Stimulated activated CD8-positive, alpha-beta memory T cell treated with anti-CD3 and anti-CD28 coated beads, Interleukin-12 subunit alpha, Interleukin-12 subunit beta, amount 100 ng/mL, for 4 hours (primary cell): ENCODE data around the gene RASGRP3.

Source experiments
- DNase-seq: peaks from one replicate; pipeline ENCODE4 v3.0.0-alpha.2; 2020; ENCODE audit warnings: low read depth

RASGRP3 gene

DNA sequence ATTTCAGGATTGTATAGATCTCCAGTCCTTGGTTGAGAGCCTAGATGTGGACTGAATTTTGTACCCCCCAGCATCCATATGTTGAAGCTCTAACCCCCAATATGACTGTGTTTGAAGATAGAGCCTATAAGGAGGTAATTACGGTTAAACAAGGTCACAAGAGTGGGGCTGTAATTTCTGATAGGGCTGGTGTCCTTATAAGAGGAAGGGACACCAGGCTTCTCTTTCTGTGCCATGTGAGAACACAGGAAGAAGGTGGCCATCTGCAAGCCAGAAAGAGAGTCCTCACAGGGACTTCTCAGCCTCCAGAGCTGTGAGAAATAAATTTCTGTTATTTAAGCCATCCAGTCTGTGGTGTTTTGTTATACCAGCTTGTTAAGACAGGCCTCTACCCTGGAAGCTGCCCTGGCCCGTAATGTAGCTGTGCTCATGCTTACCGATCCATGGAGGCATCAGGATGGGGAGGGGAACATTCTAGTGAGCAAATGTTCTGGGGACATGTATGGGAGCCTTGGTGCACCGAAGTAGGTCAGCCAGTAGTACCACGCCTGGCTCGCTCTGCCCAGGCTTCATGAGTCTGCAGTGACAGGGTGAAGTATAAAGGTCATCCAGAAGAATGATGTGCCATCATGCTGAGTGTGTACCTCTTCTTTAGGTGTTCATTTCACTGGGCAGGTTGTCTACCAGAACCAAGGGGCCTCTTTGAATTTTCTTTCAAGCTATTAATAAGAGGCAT lies 16.1 kb downstream of the RASGRP3 start:
- no peak for DNase-seq

DNA sequence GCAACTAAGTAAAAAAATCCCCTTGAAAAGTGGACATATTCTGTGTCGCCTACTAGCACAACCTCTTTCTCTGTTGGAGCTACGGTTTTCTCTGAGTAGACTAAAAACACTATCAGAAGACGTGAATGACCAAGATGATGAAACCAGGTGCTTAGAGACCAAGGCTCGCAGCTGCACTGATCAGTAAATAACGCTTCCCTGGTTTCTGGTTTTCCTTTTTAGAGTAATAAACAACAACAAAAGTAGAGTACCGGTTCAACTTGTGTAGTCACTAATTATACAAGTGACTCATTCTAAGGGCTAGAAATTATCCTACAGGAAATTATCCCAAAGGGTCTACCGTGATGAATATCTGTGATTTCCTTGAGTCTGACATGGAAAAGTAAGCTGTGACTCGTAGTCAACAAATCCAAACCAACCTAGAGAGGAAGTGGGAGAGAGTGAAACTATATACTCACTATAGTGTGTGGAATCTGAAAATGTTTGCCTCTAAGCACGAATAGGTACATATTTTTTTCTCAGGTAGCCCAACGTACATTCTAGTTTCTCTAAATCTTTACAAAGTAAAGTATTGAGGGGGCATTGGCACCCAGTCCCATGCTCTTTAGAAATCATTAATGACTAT lies 17.8 kb downstream of the RASGRP3 start:
- DNase-seq = no peak

DNA sequence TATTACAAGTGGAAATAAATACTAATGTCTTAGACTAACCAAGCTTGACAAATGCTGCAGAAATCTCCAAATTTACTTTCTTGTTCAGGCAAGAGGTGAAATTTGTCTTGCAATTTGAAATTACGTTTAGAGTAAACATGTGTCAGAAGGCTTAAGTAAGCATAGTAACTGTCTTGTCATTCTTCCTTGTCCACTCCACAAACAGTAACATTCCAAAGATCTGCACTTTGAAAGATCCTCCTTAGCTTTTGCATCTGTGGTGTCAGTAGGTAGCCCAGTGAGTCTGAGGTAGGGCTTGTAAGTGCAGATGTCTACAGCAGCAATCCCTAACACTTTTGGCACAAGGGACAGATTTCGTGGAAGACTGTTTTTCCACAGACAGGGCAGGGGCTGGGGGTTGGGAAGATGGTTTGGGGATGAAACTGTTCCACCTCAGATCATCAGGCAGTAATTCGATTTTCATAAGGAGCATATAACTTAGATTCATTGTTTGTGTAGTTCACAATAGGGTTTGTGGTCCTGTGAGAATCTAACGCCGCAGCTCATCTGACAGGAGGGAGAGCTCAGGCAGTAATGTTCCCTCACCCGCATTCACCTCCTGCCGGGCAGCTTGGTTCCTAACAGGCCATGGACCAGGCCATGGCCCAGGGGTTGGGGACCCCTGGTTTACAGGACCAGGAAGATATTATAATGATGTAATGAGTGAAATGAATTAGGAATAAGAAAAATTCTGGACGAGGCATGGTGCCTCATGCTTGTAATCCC lies 18.6 kb downstream of the RASGRP3 start:
- no peak for DNase-seq

GRCh38 chr2:33495683-33496082 lies 19.2 kb downstream of the RASGRP3 start:
- no peak for DNase-seq

DNA sequence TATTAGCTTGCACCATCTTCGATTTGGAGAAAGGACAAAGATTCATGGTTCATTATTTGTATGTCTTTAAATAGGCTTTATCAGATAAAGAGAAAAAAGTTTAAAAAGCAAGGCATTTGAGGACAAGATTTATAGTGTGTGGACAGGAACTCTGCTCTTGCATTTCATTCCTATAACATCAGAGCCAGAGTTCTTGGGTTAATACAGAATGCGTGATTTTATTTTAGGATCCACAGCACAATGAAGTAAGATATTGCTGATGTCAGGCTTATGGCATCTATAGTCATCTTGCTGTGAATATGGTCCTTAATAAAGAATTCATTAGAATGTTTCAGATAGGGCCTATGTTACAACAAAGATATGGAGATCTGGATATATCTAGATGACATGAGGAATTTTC lies 19.7 kb downstream of the RASGRP3 start:
- no peak for DNase-seq

DNA sequence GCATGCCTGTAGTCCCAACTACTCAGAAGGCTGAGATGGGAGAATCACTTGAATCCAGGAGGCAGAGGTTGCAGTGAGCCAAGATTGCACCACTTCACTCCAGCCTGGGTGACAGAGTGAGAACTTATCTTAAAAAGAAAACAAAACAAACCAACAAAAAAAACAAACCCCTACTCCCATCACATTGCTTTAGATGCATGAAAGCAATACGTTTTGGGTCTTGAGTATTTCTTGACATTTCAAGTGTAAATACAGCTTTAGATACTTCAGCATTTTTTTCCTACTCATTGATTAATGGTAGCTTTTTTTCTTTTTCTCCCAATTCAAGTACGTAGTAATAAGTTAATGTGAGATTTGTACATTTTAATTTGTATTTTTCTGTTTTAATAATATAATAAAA lies 20.3 kb downstream of the RASGRP3 start:
- DNase-seq = no peak

DNA sequence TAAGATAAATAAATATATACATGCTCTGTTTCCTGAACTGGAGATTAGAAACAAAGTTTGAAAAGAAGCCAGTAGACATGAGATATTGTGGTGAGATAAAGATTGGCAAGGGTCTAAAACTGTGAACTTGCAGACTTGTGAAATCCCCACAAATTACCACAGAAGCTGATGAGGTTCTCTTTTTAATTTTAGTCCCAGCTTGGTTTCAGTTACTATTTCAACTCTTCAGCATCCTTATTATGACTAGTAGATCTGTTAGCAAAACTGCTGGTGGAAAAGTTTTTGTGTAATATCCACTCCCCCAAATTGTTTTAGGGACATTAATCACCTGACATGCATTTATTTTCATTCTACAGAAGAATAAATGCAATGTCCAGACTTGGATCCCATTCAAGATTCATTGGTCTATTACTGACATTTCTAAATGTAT lies 20.8 kb downstream of the RASGRP3 start:
- no peak for DNase-seq

- DNase-seq = no peak
These were observed 22.0 kb downstream of the RASGRP3 start for GRCh38 chr2:33498291-33498956.

GRCh38 chr2:33500177-33500576 lies 23.7 kb downstream of the RASGRP3 start:
- DNase-seq = no peak

- no peak for DNase-seq
These were observed 25.6 kb downstream of the RASGRP3 start for GRCh38 chr2:33502025-33502424.

DNA sequence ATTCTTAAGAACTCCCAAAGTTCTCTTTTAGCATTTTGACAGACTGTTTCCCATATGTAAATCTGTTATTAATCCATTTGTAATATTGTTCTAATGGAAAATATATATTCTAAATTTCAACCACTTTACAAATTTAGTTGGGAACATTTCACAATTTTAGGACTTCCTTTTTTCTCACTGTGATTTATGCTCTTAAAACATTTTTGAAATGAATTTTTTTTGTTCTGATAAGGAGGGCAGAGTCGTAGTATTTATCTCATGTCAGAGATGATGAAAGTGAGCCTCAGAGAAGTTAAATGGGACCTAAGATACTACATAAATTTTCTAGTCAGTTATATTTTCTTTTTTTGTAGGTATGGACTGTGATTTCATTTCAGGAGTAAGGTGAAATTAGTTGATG lies 26.6 kb downstream of the RASGRP3 start:
- DNase-seq = no peak

- no peak for DNase-seq
These were observed 29.5 kb downstream of the RASGRP3 start for GRCh38 chr2:33505966-33506365.

- DNase-seq = no peak
These were observed 33.6 kb downstream of the RASGRP3 start for GRCh38 chr2:33509908-33510585.

DNA sequence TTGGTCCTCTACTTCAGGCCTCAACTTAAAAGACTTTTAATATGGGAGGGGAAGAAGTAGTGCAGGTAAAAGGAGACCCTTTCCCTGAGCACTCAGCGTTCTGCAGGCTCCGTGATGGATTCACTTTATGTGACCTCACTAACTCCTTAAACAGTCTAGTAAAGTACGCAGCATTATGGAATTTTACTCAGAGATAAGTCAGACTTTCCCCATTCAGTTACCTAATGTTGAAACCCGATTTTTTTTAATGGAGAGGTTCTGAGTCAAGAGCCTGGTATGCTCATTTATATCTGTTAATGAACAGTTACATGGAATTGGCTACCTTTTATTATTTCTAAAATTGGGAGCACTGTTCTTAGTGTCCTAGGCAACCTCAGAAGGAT lies 34.1 kb downstream of the RASGRP3 start:
- no peak for DNase-seq

DNA sequence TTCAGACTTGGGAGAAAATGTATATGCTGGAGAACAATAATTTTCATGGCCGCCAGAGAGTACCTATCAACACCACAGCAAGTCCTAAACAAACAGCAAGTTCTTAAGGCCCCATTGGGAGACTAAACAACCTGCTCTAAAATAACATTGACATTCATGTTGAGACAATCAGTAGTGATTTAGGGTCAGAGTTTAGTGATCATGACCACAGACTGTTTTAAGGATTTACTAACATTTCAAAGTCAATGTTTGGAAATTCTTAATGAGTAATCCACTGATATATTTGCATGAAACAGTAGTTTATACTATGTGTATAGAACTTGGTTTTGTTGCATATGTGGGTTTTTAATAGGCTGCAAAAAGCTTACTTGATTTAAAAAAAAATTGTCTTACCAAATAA lies 34.7 kb downstream of the RASGRP3 start:
- DNase-seq = no peak

DNA sequence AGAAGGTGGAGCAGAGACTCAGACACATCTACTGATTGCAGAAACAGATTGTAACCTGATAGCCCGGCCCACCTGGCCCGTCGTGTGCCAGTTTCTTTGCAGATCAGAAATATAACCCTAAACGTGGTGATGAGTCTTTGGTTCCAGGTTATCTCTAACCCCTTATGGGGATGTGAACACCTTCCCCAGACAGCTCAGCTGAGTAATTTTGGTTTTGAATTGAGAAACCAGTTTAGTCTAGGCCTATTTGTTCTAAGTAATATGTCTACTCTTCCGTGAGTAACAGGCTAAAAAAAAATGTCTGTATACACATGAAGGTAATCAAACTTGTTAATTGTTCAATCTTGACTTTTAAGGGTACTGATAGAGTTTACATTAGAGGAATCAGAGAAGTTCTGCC lies 35.7 kb downstream of the RASGRP3 start:
- DNase-seq = no peak

- DNase-seq = no peak
These were observed 37.0 kb downstream of the RASGRP3 start for GRCh38 chr2:33513480-33513879.

GRCh38 chr2:33516456-33516995 lies 40.1 kb downstream of the RASGRP3 start:
- no peak for DNase-seq

GRCh38 chr2:33518200-33518599 lies 41.8 kb downstream of the RASGRP3 start:
- DNase-seq = no peak

- no peak for DNase-seq
These were observed 42.5 kb downstream of the RASGRP3 start for GRCh38 chr2:33518929-33519328.

DNA sequence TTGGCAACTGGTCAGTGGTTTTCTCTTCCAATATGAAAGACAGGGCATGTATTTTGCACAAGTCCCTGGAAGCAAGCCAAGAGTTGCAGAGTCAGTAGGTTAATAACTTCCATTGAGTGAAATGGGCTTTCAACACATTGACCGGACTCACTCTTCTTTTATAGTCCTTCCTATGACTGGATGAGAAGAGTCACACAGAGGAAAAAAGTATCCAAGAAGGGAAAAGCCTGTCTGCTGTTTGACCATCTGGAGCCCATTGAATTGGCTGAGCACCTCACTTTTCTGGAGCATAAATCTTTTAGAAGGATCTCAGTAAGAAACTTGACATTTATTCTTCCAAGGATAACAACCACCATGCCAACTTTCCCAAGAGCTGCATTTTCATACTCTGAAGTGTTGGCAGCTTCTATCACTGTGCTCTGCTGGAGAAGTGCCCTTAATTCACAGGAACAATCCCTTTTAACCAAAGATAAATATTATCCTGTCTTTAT lies 45.4 kb downstream of the RASGRP3 start:
- DNase-seq = no peak

DNA sequence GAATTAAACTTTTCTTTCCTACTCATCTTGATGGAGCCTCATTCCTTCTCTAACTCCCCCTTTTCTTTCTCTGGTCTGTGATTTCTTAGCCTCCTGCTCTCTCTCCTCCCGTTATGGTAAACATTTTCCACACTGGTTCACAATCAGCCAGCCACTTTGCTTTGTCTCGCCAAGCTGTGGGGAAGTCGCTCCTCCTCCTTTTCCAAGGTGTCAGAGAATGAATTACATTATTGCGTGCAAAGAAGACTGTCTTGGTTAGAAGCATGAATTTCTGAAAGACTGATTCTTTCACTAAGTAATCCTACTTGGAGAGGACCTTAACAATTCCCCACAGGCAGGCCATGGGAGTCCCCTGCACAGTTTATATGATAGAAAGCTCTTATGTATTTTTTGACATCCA lies 46.1 kb downstream of the RASGRP3 start:
- no peak for DNase-seq
